Measurements from ENCODE around the gene TLE4.

The TLE4 gene

GRCh38 chr9:79665369-79665768 is 93.6 kb downstream of the TLE4 start:
- no peak overlapping the region for H3K4me3 ChIP-seq (replicated peaks; ENCODE audit: low read depth, low read length)
- no peak for TF ChIP-seq CTCF (IDR thresholded peaks at IDR 0.05; ENCODE audit: low read depth, low read length, missing control alignments)
- DNase-seq (ENCODE audit: extremely low read depth, low read depth), result no peak

- TF ChIP-seq CTCF (IDR thresholded peaks at IDR 0.05; ENCODE audit: low read depth, low read length, missing control alignments), result no peak
- no peak overlapping the region for H3K4me3 ChIP-seq (replicated peaks; ENCODE audit: low read depth, low read length)
- DNase-seq (ENCODE audit: extremely low read depth, low read depth), result no peak
Measured at GRCh38 chr9:79665931-79666330, 94.2 kb downstream of the TLE4 start.

GRCh38 chr9:79667120-79667519 is 95.4 kb downstream of the TLE4 start:
- no peak overlapping the region for H3K4me3 ChIP-seq (replicated peaks; ENCODE audit: low read depth, low read length)
- TF ChIP-seq CTCF (IDR thresholded peaks at IDR 0.05; ENCODE audit: low read depth, low read length, missing control alignments), result no peak
- no peak for DNase-seq (ENCODE audit: extremely low read depth, low read depth)

- no peak for DNase-seq (ENCODE audit: extremely low read depth, low read depth)
Measured at GRCh38 chr9:79667817-79668436, 96.2 kb downstream of the TLE4 start.

GRCh38 chr9:79668956-79669355 is 97.2 kb downstream of the TLE4 start:
- DNase-seq (ENCODE audit: extremely low read depth, low read depth), result no peak
- no peak overlapping the region for H3K4me3 ChIP-seq (replicated peaks; ENCODE audit: low read depth, low read length)
- TF ChIP-seq CTCF (IDR thresholded peaks at IDR 0.05; ENCODE audit: low read depth, low read length, missing control alignments), result no peak

More at GRCh38 chr9:79667817-79668436, 96.2 kb downstream of the TLE4 start:
- no peak overlapping the region for H3K4me3 ChIP-seq (replicated peaks; ENCODE audit: low read depth, low read length)
- no peak for TF ChIP-seq CTCF (IDR thresholded peaks at IDR 0.05; ENCODE audit: low read depth, low read length, missing control alignments)

- no peak for TF ChIP-seq CTCF (IDR thresholded peaks at IDR 0.05; ENCODE audit: low read depth, low read length, missing control alignments)
- no peak for DNase-seq (ENCODE audit: extremely low read depth, low read depth)
- no peak overlapping the region for H3K4me3 ChIP-seq (replicated peaks; ENCODE audit: low read depth, low read length)
Measured at GRCh38 chr9:79670269-79670961, 98.7 kb downstream of the TLE4 start.

Data from HFF-Myc (cell line).